ENCODE results near the gene ZMIZ1. TPM values are rescaled to one million over a fixed set of nuclear protein-coding genes. Genes with fewer than 3 reads are reported as not detected.
A peak's percentile ranks its signal among the peaks of the same experiment; 100 is the strongest.

The ZMIZ1 gene
- total RNA-seq, 1 experiment from 2014 or later: 28.4 TPM

DNA sequence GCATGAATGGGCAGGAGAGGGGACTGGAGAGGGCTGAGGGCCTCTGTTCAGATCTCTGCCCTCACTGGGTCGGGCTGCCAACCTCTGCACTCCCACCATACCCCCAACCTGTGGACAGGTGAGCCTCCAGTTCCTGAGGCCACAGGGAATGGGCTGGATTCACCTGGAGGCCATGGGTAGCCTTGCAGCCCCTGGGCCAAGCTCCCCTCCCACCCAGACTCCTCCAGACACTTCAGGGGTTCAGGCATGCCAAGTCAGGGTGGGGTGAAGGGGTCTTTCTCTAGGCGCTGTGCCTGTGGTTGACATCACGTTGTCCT lies 80.5 kb downstream of the ZMIZ1 start:
- peak overlapping the region; percentile 80 for H3K4me2 ChIP-seq (ENCODE audit: low read length)
- peak overlapping the region; percentile 67 for H3K9ac ChIP-seq (ENCODE audit: low read length)
- BruUV-seq (replicated peaks): no TSS peak
- peaks cover 54 to 93% of the 10 kb centered on the region in 2 experiments for H3K4me1 ChIP-seq (ENCODE audit: control insufficient read depth in 1 of 2, insufficient read depth in 2 of 2, low read length in 2 of 2)
- CTCF ChIA-PET: interaction anchor here (1.0 to 1.6 kb wide), 2 partner anchors 22 to 46 kb away, joined by 3 to 7 read pairs; no protein-coding TSS in a partner anchor
- no peaks in the 10 kb centered on the region for H3K9me3 ChIP-seq (ENCODE audit: control insufficient read depth in 1 of 2, insufficient read depth in 1 of 2, low read depth in 1 of 2, low read length in 2 of 2)
- ATAC-seq (no peak), DNase-seq (ENCODE audit: low read depth, low spot score) (no peak)
- intact Hi-C loops (cut with micrococcal nuclease): no loop called here
- H3K27ac ChIP-seq (ENCODE audit: low read depth, low read length): peak overlapping the region; percentile 94
- H3K4me3 ChIP-seq (replicated peaks in 1 of 2; ENCODE audit: low read depth in 1 of 2, low read length in 2 of 2): peak overlapping the region; percentile 13 to 32; a peak in 3 of 4 replicates
- no peak for TF ChIP-seq EGR1 (IDR thresholded peaks at IDR 0.05; ENCODE audit: low read depth)
- TF ChIP-seq, protein P1, sequence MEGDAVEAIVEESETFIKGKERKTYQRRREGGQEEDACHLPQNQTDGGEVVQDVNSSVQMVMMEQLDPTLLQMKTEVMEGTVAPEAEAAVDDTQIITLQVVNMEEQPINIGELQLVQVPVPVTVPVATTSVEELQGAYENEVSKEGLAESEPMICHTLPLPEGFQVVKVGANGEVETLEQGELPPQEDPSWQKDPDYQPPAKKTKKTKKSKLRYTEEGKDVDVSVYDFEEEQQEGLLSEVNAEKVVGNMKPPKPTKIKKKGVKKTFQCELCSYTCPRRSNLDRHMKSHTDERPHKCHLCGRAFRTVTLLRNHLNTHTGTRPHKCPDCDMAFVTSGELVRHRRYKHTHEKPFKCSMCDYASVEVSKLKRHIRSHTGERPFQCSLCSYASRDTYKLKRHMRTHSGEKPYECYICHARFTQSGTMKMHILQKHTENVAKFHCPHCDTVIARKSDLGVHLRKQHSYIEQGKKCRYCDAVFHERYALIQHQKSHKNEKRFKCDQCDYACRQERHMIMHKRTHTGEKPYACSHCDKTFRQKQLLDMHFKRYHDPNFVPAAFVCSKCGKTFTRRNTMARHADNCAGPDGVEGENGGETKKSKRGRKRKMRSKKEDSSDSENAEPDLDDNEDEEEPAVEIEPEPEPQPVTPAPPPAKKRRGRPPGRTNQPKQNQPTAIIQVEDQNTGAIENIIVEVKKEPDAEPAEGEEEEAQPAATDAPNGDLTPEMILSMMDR (IDR thresholded peaks at IDR 0.05 in 2 of 3, conservative IDR thresholded peaks at IDR 0.05 in 1 of 3; ENCODE audit: borderline replicate concordance in 1 of 3, insufficient read depth in 1 of 3, low read depth in 2 of 3, low read length in 2 of 3): 0 out of 6 replicates have a peak, but pooled peaks of 1 of the 3 experiments have one; percentile 20
- H3K36me3 ChIP-seq (ENCODE audit: control insufficient read depth in 1 of 2, insufficient read depth in 2 of 2, low read length in 2 of 2): no peaks in the 10 kb centered on the region
- no peaks in the 10 kb centered on the region; the same call in 1 of the 2 replicates for H3K79me2 ChIP-seq (ENCODE audit: insufficient read depth, low read length)
- no peaks in the 10 kb centered on the region for H3K27me3 ChIP-seq (ENCODE audit: insufficient read depth, low read length)
- H3K9me2 ChIP-seq (ENCODE audit: insufficient read depth): no peaks in the 10 kb centered on the region
- H2AFZ ChIP-seq (ENCODE audit: low read depth, low read length, poor library complexity, severe bottlenecking): no peak overlapping the region
- H4K20me1 ChIP-seq (ENCODE audit: insufficient read depth): no peaks in the 10 kb centered on the region
- POLR2A ChIA-PET: interaction anchor here (1.2 kb wide), 1 partner anchor 8 kb away, joined by 4 read pairs; no protein-coding TSS in a partner anchor
- RAD21 ChIA-PET (ENCODE audit: low non-redundant PET in 1 of 2, low total read pairs in 2 of 2, uncharacterized antibody in 2 of 2, unreplicated experiment in 2 of 2): no interaction called here

DNA sequence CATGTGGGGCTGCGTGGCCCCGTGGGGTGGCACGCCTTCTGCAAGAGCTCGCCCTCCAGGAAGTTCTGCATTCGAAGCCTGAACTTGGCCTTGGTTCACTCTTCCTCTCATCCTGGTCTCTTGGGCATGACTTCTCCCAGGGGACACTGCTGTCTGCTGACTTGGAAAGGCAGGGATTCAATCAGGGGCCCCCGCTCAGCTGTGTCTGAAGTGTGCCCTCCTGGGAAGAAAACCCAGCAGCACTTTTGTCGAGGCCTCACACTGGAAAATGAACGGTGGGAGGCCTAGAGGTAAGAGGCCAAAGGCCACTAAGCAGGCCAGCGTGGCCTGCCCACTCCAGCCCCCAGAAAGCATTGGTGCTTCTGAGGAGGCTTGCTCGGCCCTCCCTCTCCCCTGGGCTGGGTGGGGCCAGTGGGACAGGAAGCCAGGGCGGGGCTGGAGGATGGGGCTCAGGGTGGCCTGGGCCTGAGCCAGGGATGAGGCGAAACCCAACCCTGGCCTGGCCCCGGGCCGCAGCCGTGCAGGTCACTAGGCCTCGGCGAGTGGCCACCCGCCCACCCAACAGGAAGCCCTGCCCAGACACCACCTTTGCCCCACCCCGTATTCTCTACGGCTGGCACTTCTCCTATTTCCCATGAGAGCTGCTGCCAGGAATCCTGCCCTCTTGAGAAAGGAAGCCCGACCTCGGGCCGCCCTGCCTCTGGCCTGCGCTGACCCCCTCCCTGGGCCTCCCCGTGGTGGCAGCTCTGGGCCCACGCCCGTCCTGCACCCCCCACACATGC lies 81.1 kb downstream of the ZMIZ1 start:
- Histone ChIP-seq H4K20me1 (ENCODE audit: insufficient read depth) (no peaks in the 10 kb centered on the region), H2AFZ (ENCODE audit: low read depth, low read length, poor library complexity, severe bottlenecking) (no peak overlapping the region), H3K27ac (ENCODE audit: low read depth, low read length) (peak overlapping the region; percentile 94), H3K9me2 (ENCODE audit: insufficient read depth) (no peaks in the 10 kb centered on the region), H3K4me3 (replicated peaks in 1 of 2; ENCODE audit: low read depth in 1 of 2, low read length in 2 of 2) (peak overlapping the region in 1 of 2 experiments; percentile 32; a peak in 2 of 4 replicates), H3K4me2 (ENCODE audit: low read length) (peak overlapping the region; percentile 80), H3K9ac (ENCODE audit: low read length) (peak overlapping the region; percentile 67), H3K36me3 (ENCODE audit: control insufficient read depth in 1 of 2, insufficient read depth in 2 of 2, low read length in 2 of 2) (no peaks in the 10 kb centered on the region), H3K79me2 (ENCODE audit: insufficient read depth, low read length) (no peaks in the 10 kb centered on the region; the same call in 1 of the 2 replicates), H3K27me3 (ENCODE audit: insufficient read depth, low read length) (no peaks in the 10 kb centered on the region), H3K4me1 (ENCODE audit: control insufficient read depth in 1 of 2, insufficient read depth in 2 of 2, low read length in 2 of 2) (peaks cover 54 to 93% of the 10 kb centered on the region in 2 experiments), H3K9me3 (ENCODE audit: control insufficient read depth in 1 of 2, insufficient read depth in 1 of 2, low read depth in 1 of 2, low read length in 2 of 2) (no peaks in the 10 kb centered on the region)
- ChIA-PET RAD21 (ENCODE audit: low non-redundant PET in 1 of 2, low total read pairs in 2 of 2, uncharacterized antibody in 2 of 2, unreplicated experiment in 2 of 2) (no interaction called here), POLR2A (no interaction called here), CTCF (interaction anchor here (1.0 to 1.6 kb wide), 2 partner anchors 23 to 46 kb away, joined by 3 to 7 read pairs; no protein-coding TSS in a partner anchor)
- peak; percentile 48 for DNase-seq (ENCODE audit: low read depth, low spot score)
- BruUV-seq (replicated peaks): TSS peak; percentile 65
- intact Hi-C loops (cut with micrococcal nuclease): loop anchor here (2.0 to 5.0 kb wide), 3 partner anchors 45 to 178 kb away; partner anchors contain the start of gene ZMIZ1
- TF ChIP-seq TCF7L2 (IDR thresholded peaks at IDR 0.05; ENCODE audit: borderline replicate concordance, extremely low read depth, insufficient read depth, insufficient read length) (no peak), JUND (IDR thresholded peaks at IDR 0.05) (no peak), YY1 (IDR thresholded peaks at IDR 0.05; ENCODE audit: extremely low read depth, insufficient replicate concordance, low read depth, low read length) (peak; percentile 49), ZFX (IDR thresholded peaks at IDR 0.05) (peak; percentile 57; the same call in 1 of the 2 replicates), POLR2AphosphoS5 (IDR thresholded peaks at IDR 0.05; ENCODE audit: low read depth, low read length) (peak; percentile 57)
- TF ChIP-seq, protein P2, sequence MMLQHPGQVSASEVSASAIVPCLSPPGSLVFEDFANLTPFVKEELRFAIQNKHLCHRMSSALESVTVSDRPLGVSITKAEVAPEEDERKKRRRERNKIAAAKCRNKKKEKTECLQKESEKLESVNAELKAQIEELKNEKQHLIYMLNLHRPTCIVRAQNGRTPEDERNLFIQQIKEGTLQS (IDR thresholded peaks at IDR 0.05): no peak
- TF ChIP-seq, protein P1 (IDR thresholded peaks at IDR 0.05 in 2 of 3, conservative IDR thresholded peaks at IDR 0.05 in 1 of 3; ENCODE audit: borderline replicate concordance in 1 of 3, insufficient read depth in 1 of 3, low read depth in 2 of 3, low read length in 2 of 3): no peak
- ATAC-seq: peak; percentile 74
